ENCODE measurements around the gene ETF1. TPM values are rescaled to one million over a fixed set of nuclear protein-coding genes. Genes with fewer than 3 reads are reported as not detected.
A peak's percentile ranks its signal among the peaks of the same experiment; 100 is the strongest.
"Not testable (repeated sequence)": the region's sequence is repeated elsewhere in the genome, so short reads cannot be mapped to it uniquely, and the experiment has no call there.

Gene ETF1
- total RNA-seq, 4 donors from 2014 or later = 108 to 163 (median 127) TPM

DNA sequence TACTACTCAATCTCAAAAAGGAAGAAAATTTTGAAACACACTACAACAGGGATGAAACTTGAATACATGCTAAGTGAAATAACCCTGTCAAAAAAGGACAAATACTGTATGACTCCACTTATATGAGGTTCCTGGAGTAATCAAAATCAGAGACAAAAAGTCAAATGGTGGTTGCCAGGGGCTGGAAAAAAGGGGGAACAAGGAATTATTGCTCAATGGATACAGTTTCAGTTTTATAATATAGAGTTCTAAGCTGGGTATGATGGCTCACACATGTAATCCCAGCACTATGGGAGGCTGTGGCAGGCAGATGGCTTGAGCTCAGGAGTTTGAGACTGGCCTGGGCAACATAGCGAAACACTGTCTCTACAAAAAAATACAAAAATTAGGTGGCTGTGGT is 29.0 kb downstream of the ETF1 start:
- H3K9me3 ChIP-seq = no peaks in the 10 kb centered on the region
- no peaks in the 10 kb centered on the region for H3K4me1 ChIP-seq
- peaks cover 9 to 94% of the 10 kb centered on the region in 2 donors for H3K36me3 ChIP-seq
- H3K4me3 ChIP-seq = no peak overlapping the region
- ATAC-seq = no peak
- TF ChIP-seq CTCF (IDR thresholded peaks at IDR 0.05) = no peak
- no peak for TF ChIP-seq POLR2AphosphoS5 (IDR thresholded peaks at IDR 0.05)
- TF ChIP-seq EP300 (IDR thresholded peaks at IDR 0.05) = no peak
- TF ChIP-seq POLR2A (IDR thresholded peaks at IDR 0.05) = no peak
- H3K27ac ChIP-seq = no peak overlapping the region
- no peaks in the 10 kb centered on the region for H3K27me3 ChIP-seq
- 75 to 100% methylated on average over 1 of the region's 1 CpG for WGBS, 2 donors (ENCODE audit: low coverage in 1 of 2)

DNA sequence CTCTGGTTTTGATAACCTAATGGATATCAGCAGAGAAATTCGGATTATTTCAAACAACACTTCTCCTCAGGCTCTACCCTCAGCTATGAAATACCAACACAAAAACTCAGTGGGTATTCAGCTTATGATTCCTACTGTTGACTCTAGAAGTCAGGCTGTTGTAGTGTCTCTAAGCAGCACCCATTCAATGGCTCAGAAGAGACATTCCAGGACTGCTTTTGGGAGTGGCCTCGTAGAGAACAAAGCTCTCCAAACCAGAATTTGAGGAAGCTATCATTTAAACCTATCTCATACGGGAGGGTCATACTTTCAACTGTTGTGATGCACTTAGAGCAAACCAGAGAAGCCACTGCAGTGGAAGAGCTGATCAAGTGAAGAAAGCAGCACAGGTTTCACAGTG is 34.1 kb downstream of the ETF1 start:
- Histone ChIP-seq H3K27ac (no peak overlapping the region), H3K9me3 (no peaks in the 10 kb centered on the region), H3K27me3 (no peaks in the 10 kb centered on the region), H3K4me1 (peaks cover 3 to 17% (median 5%) of the 10 kb centered on the region in 3 donors), H3K4me3 (no peak overlapping the region), H3K36me3 (peaks cover 9 to 81% of the 10 kb centered on the region in 2 donors)
- TF ChIP-seq CTCF (IDR thresholded peaks at IDR 0.05) = no peak
- no peak for TF ChIP-seq EP300 (IDR thresholded peaks at IDR 0.05)
- 13 to 70% methylated on average over 2 to 3 of the region's 3 CpGs for WGBS, 2 donors (ENCODE audit: low coverage in 1 of 2)
- ATAC-seq = no peak

GRCh38 chr5:138507485-138507884 is 35.6 kb downstream of the ETF1 start:
- H3K4me1 ChIP-seq = peaks cover 3 to 32% (median 10%) of the 10 kb centered on the region in 3 donors
- WGBS, 2 donors (ENCODE audit: low coverage in 1 of 2) = 80 to 82% methylated on average over 6 to 8 of the region's 8 CpGs
- not testable (repeated sequence) for H3K27me3 ChIP-seq, H3K27ac ChIP-seq, H3K9me3 ChIP-seq, H3K4me3 ChIP-seq, ATAC-seq
- H3K36me3 ChIP-seq = peaks cover 5 to 67% of the 10 kb centered on the region in 2 donors

DNA sequence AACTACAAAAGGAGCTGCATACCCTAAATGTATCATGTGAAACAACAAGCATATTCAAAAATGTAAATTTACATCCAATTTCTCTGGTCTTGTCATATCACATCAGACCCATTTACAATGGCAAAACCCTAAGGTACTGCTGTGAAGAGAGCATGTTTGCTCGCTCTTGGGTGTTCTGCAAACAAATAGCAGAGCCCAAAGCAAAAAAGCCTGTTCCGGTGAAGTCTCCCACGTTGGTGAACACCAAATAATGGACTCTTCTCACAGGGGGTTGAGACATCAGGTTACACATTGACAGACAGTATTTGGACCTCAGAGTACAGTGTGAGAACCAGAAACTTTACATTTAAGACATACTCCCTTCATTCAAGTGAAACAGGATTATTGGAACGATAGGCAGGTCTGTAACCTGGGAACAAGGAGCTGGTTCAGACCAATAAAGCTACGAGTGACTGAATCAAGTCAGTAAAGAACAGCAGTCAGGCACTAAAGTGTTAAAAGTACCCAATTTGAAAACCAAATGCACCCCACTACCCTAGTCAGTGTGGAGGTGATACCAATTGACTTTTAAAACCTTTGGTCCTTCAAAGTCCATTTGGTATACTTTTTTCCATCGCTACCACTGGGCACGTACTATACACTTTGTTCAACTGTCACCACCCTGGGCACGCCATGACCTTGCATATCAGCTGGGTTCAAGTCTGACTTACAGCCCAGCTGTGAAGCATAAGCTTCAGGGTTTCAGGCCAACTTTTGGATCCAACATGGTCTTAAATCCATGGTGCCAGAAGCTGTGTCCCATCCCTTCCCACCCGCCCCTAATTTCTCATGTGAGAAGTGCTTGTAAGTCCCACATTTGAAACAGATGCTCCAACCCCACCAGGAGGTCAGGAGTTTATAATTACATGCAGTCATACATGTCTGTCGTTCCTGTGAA is 36.4 kb downstream of the ETF1 start:
- 76 to 90% methylated on average over 5 to 9 of the region's 10 CpGs for WGBS, 2 donors (ENCODE audit: low coverage in 1 of 2)
- Histone ChIP-seq H3K27me3 (no peaks in the 10 kb centered on the region), H3K4me3 (no peak overlapping the region), H3K9me3 (no peaks in the 10 kb centered on the region), H3K36me3 (peaks cover 5 to 60% of the 10 kb centered on the region in 2 donors), H3K4me1 (peaks cover 3 to 40% (median 10%) of the 10 kb centered on the region in 3 donors), H3K27ac (no peak overlapping the region)
- ATAC-seq = no peak
- no peak for TF ChIP-seq CTCF (IDR thresholded peaks at IDR 0.05)
- no peak for TF ChIP-seq POLR2AphosphoS5 (IDR thresholded peaks at IDR 0.05)
- no peak for TF ChIP-seq POLR2A (IDR thresholded peaks at IDR 0.05)
- no peak for TF ChIP-seq EP300 (IDR thresholded peaks at IDR 0.05)

GRCh38 chr5:138504799-138505198 is 38.2 kb downstream of the ETF1 start:
- H3K4me1 ChIP-seq = peaks cover 3 to 45% (median 10%) of the 10 kb centered on the region in 3 donors
- TF ChIP-seq POLR2A (IDR thresholded peaks at IDR 0.05) = no peak
- TF ChIP-seq POLR2AphosphoS5 (IDR thresholded peaks at IDR 0.05) = peak; percentile 40
- no peak overlapping the region for H3K4me3 ChIP-seq
- ATAC-seq = peak; percentile 53
- peaks cover 5 to 42% of the 10 kb centered on the region in 2 donors for H3K36me3 ChIP-seq
- 49 to 50% methylated on average over 1 to 2 of the region's 4 CpGs for WGBS, 2 donors (ENCODE audit: low coverage in 1 of 2)
- H3K27me3 ChIP-seq = no peaks in the 10 kb centered on the region
- H3K27ac ChIP-seq = peak overlapping the region in 3 of 4 donors; percentile 52 to 67 (median 65)
- no peaks in the 10 kb centered on the region for H3K9me3 ChIP-seq
